ENCODE measurements around the gene ACSS1.

Gene ACSS1

GRCh38 chr20:25036331-25036936 is 21.5 kb downstream of the ACSS1 start:
- TF ChIP-seq, protein P1, sequence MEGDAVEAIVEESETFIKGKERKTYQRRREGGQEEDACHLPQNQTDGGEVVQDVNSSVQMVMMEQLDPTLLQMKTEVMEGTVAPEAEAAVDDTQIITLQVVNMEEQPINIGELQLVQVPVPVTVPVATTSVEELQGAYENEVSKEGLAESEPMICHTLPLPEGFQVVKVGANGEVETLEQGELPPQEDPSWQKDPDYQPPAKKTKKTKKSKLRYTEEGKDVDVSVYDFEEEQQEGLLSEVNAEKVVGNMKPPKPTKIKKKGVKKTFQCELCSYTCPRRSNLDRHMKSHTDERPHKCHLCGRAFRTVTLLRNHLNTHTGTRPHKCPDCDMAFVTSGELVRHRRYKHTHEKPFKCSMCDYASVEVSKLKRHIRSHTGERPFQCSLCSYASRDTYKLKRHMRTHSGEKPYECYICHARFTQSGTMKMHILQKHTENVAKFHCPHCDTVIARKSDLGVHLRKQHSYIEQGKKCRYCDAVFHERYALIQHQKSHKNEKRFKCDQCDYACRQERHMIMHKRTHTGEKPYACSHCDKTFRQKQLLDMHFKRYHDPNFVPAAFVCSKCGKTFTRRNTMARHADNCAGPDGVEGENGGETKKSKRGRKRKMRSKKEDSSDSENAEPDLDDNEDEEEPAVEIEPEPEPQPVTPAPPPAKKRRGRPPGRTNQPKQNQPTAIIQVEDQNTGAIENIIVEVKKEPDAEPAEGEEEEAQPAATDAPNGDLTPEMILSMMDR (IDR thresholded peaks at IDR 0.05; ENCODE audit: low read depth, low read length, missing control alignments) = no peak
- H3K4me3 ChIP-seq (ENCODE audit: low read depth, low read length) = no peak overlapping the region; the same call in 1 of the 2 replicates
- no peak for DNase-seq (ENCODE audit: low read depth)

- H3K4me3 ChIP-seq (ENCODE audit: low read depth, low read length) = no peak overlapping the region; the same call in 1 of the 2 replicates
Observed at GRCh38 chr20:25035921-25036320, 22.0 kb downstream of the ACSS1 start.

DNA sequence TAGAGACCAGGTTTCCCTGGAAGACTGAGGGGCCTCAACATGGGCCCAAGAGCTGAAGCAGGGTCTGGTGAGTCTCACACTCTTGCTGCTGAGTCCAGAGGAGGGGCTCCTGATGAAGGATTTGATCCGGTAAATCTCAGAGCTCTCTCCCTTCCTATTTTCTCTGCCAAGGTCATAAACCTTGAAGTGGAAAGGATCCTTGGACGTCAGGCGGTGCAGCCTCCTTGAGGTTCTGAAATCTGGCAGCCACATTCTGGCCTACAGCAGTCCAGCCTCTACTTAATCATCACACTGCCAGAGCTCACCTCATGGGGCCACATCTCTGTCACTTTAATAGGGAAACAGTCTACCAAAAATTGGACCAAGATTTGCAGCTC is 24.0 kb downstream of the ACSS1 start:
- H3K4me3 ChIP-seq (ENCODE audit: low read depth, low read length) = no peak overlapping the region
- no peak for DNase-seq (ENCODE audit: low read depth)
- TF ChIP-seq, protein P1 (IDR thresholded peaks at IDR 0.05; ENCODE audit: low read depth, low read length, missing control alignments) = no peak

More at GRCh38 chr20:25035921-25036320, 22.0 kb downstream of the ACSS1 start:
- DNase-seq (ENCODE audit: low read depth) = no peak
- TF ChIP-seq, protein P1 (IDR thresholded peaks at IDR 0.05; ENCODE audit: low read depth, low read length, missing control alignments) = no peak

- TF ChIP-seq, protein P1 (IDR thresholded peaks at IDR 0.05; ENCODE audit: low read depth, low read length, missing control alignments) = no peak
- no peak for DNase-seq (ENCODE audit: low read depth)
Observed at GRCh38 chr20:25033265-25033923, 24.5 kb downstream of the ACSS1 start.

GRCh38 chr20:25032478-25033264 is 25.3 kb downstream of the ACSS1 start:
- no peak overlapping the region for H3K4me3 ChIP-seq (ENCODE audit: low read depth, low read length)
- TF ChIP-seq, protein P1 (IDR thresholded peaks at IDR 0.05; ENCODE audit: low read depth, low read length, missing control alignments) = no peak
- no peak for DNase-seq (ENCODE audit: low read depth)

More at GRCh38 chr20:25033265-25033923, 24.5 kb downstream of the ACSS1 start:
- H3K4me3 ChIP-seq (ENCODE audit: low read depth, low read length) = no peak overlapping the region

DNA sequence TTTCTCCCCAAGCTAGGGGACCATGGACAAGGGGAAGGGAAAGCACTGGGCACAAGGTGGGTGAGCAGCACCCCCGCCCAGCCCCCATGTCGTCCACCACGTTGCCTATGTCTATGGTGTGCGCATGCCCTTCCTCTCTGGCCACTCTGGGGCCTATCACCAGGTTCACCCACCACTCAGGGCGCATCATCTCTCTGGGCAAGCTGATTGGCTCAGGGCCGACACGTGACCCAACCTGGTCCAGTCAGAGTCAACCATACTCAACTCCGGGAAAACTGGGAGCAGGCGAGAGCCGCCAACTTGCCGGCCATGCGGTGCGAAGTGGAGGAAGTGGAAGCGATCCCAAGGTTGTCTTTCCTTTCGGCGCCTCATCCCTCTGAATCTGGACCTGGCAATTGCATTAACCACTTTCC is 25.9 kb downstream of the ACSS1 start:
- TF ChIP-seq, protein P1 (IDR thresholded peaks at IDR 0.05; ENCODE audit: low read depth, low read length, missing control alignments) = no peak
- DNase-seq (ENCODE audit: low read depth) = no peak
- no peak overlapping the region for H3K4me3 ChIP-seq (ENCODE audit: low read depth, low read length)
